GM12878 (cell line): Measurements from ENCODE around the gene APPBP2. TPM values are rescaled to one million over a fixed set of nuclear protein-coding genes. Genes with fewer than 3 reads are reported as not detected.

Experiments used
- ATAC-seq: fragments of 200-7000 bp; cut with Tn5 transposase; 3 replicates; pipeline ENCODE4 v1.9.1; 2020; ENCODE audit warnings: mild to moderate bottlenecking, moderate library complexity
- BruUV-seq: library from RNA; stranded (reverse); fragments of 400-500 nt; replicated peaks from 2 replicates; lab custom pipeline; 2021; lab: Mats Ljungman, UMichigan
- CTCF ChIA-PET: fragments of 300-600 bp; sonication (Branson Sonifier 250); formaldehyde crosslinking; extraction: SDS; loops from one replicate; lab custom pipeline; 2021; ENCODE audit warnings: inconsistent platforms; lab: Yijun Ruan, JAX
- POLR2A ChIA-PET: fragments of 350-600 bp; formaldehyde crosslinking; extraction: SDS; loops from one replicate; lab custom pipeline; 2021; ENCODE audit warnings: inconsistent platforms; lab: Charles Lee
- RAD21 ChIA-PET: fragments of 300-600 bp; sonication (Branson Sonifier 250); formaldehyde crosslinking; loops from one replicate; lab custom pipeline; 2023; ENCODE audit warnings: antibody characterized with exemption; ENCODE audit not compliant: unreplicated experiment; lab: Charles Lee
- SMC1A ChIA-PET: fragments of 300-600 bp; sonication (Branson Sonifier 250); formaldehyde crosslinking; loops from one replicate; lab custom pipeline; 2023; ENCODE audit not compliant: unreplicated experiment, uncharacterized antibody; lab: Charles Lee
- DNase-seq: peaks from one replicate; pipeline ENCODE4 v3.0.0-alpha.2; 2011; ENCODE audit warnings: low read depth, low spot score
- FAIRE-seq: peaks from 3 replicates; lab custom pipeline; 2011; peaks lifted over from hg19 to GRCh38; lab: Jason Lieb, UNC
- H2AFZ ChIP-seq: 2 replicates; pipeline ENCODE4 v1.6.0; 2011; ENCODE audit warnings: low read depth, low read length, control low read depth; ENCODE audit not compliant: control insufficient read depth
- H3K27ac ChIP-seq: 2 replicates; pipeline ENCODE4 v1.5.1; 2011; ENCODE audit warnings: control low read depth; ENCODE audit not compliant: control insufficient read depth, insufficient read depth
- H3K27me3 ChIP-seq, 2 experiments: replicated peaks in 1 of 2; 2 replicates each; pipeline versions ENCODE4 v1.6.0 to v1.6.1; 2011; ENCODE audit warnings: low read length in 1 of 2; ENCODE audit not compliant: control insufficient read depth in 2 of 2, insufficient read depth in 2 of 2
- H3K36me3 ChIP-seq, 2 experiments: 2 replicates each; pipeline ENCODE4 v1.5.1; 2011; ENCODE audit warnings: low read length in 1 of 2; ENCODE audit not compliant: control insufficient read depth in 2 of 2, insufficient read depth in 2 of 2
- H3K4me1 ChIP-seq: 2 replicates; pipeline ENCODE4 v1.6.1; 2011; ENCODE audit warnings: mild to moderate bottlenecking, low read length, moderate library complexity, mixed read lengths; ENCODE audit not compliant: control insufficient read depth, insufficient read depth
- H3K4me2 ChIP-seq: 2 replicates; pipeline ENCODE4 v1.6.0; 2011; ENCODE audit warnings: control low read depth; ENCODE audit not compliant: control insufficient read depth, insufficient read depth
- H3K4me3 ChIP-seq: fragments of 200-600 bp; sonication (generic); 2 replicates; pipeline ENCODE4 v1.5.1; 2016
- H3K79me2 ChIP-seq: 2 replicates; pipeline ENCODE4 v1.6.0; 2011; ENCODE audit warnings: low read length; ENCODE audit not compliant: control insufficient read depth, insufficient read depth
- H3K9ac ChIP-seq: 2 replicates; pipeline ENCODE4 v1.8.0; 2011; ENCODE audit warnings: low read length, control low read depth, mixed read lengths; ENCODE audit not compliant: control insufficient read depth, insufficient read depth
- H3K9me3 ChIP-seq: replicated peaks from 3 replicates; pipeline ENCODE4 v1.5.1; 2011; ENCODE audit warnings: mild to moderate bottlenecking, low read length; ENCODE audit not compliant: control insufficient read depth, insufficient read depth
- H4K20me1 ChIP-seq: 2 replicates; pipeline ENCODE4 v1.6.0; 2011; ENCODE audit not compliant: control insufficient read depth, insufficient read depth
- CHD1 ChIP-seq: IDR thresholded peaks from 2 replicates; pipeline ENCODE4 v1.6.1; 2012; ENCODE audit warnings: low read depth, low read length, improper control_type of control experiment
- ELK1 ChIP-seq: IDR thresholded peaks from 2 replicates; pipeline ENCODE4 v1.6.1; 2012; ENCODE audit warnings: low read depth, low read length, improper control_type of control experiment
- MTA3 ChIP-seq: IDR thresholded peaks from 2 replicates; pipeline ENCODE4 v1.6.1; 2012; ENCODE audit warnings: low read length, inconsistent platforms, borderline replicate concordance
- NKRF ChIP-seq: fragments of 450-650 bp; conservative IDR thresholded peaks from 2 replicates; pipeline ENCODE4 v1.6.1; 2017; ENCODE audit warnings: mild to moderate bottlenecking, moderate library complexity
- RAD51 ChIP-seq: fragments of 450-650 bp; IDR thresholded peaks from 2 replicates; pipeline ENCODE4 v1.6.1; 2016; ENCODE audit warnings: moderate library complexity, mild to moderate bottlenecking, inconsistent platforms
- WGBS: methylation state at CpG from one replicate; pipeline ENCODE4 v1.1.6; 2016; ENCODE audit warnings: low lambda C conversion rate; ENCODE audit not compliant: insufficient replicate concordance, insufficient coverage; ENCODE audit errors: missing lambda C conversion rate; 5-methylcytosine and 5-hydroxymethylcytosine counted together
- in situ Hi-C: fragments of 300-500 bp; cut with MboI; formaldehyde crosslinking; loops from 9 replicates; pipeline ENCODE4 v1.14.3; 2018; ENCODE audit warnings: mixed read lengths
- intact Hi-C: fragments of 100-400 bp; cut with micrococcal nuclease; formaldehyde crosslinking; loops from one replicate; pipeline ENCODE4 v1.14.2; 2022; ENCODE audit not compliant: unreplicated experiment
- polyA plus RNA-seq, 11 experiments: library from polyadenylated mRNA; depleted of rRNA in 4 of 11; unstranded in 6 of 11; stranded (reverse) in 5 of 11; fragments of >200 nt; fragmentation: Nextera tagmentation in 4 of 11; fragmentation: Illumina TruSeq in 1 of 11; extraction: Ambion mirVana in 4 of 11; extraction: Trizol in 1 of 11; gene quantifications; 1 replicate in 1 of 11; 2 replicates in 10 of 11; pipeline versions ENCODE4 v1.2.1 to v1.2.3, GENCODE V29; 2011 to 2016; ENCODE audit warnings: inconsistent platforms in 2 of 11, missing spikeins in 2 of 11, low read depth in 1 of 11
- total RNA-seq, 4 experiments: library from RNA; depleted of rRNA in 3 of 4; stranded (reverse); fragments of >200 nt in 3 of 4; fragmentation: Illumina TruSeq in 1 of 4; extraction: Trizol in 1 of 4; gene quantifications; 2 replicates each; pipeline versions ENCODE4 v1.2.1 to v1.2.3, GENCODE V29; 2013 to 2021
- TF ChIP-seq, protein P1 (sequence below): IDR thresholded peaks from 2 replicates; pipeline ENCODE4 v1.6.1; 2012; ENCODE audit warnings: low read length, inconsistent platforms

APPBP2 gene
- total and polyA plus RNA-seq, 10 of the 15 experiments (the other 5 are each of a cell fraction or from before 2014, with no cell fraction given), result 4.3 to 30.8 (median 13.1) TPM

- Histone ChIP-seq H3K9ac (no peak overlapping the region), H3K27me3 (no peaks in the 10 kb centered on the region), H3K27ac (no peak overlapping the region), H3K36me3 (peaks cover 1 to 3% of the 10 kb centered on the region in 2 experiments; a peak in 1 of 4 replicates), H2AFZ (no peak overlapping the region), H3K4me2 (no peak overlapping the region), H3K4me1 (no peaks in the 10 kb centered on the region), H3K79me2 (peaks cover 8% of the 10 kb centered on the region), H4K20me1 (no peaks in the 10 kb centered on the region), H3K9me3 (no peaks in the 10 kb centered on the region), H3K4me3 (no peak overlapping the region)
- FAIRE-seq, result no peak
- no peak for DNase-seq
- ChIA-PET SMC1A (no interaction called here), CTCF (no interaction called here), POLR2A (no interaction called here), RAD21 (no interaction called here)
- intact Hi-C loops (no loop called here), in situ Hi-C loops (no loop called here)
- 53% methylated on average over 2 of the region's 2 CpGs for WGBS
- no peak for ATAC-seq
- no TSS peak for BruUV-seq
- TF ChIP-seq ELK1 (no peak), CHD1 (no peak), NKRF (no peak), RAD51 (no peak), MTA3 (no peak)
- TF ChIP-seq, protein P1, sequence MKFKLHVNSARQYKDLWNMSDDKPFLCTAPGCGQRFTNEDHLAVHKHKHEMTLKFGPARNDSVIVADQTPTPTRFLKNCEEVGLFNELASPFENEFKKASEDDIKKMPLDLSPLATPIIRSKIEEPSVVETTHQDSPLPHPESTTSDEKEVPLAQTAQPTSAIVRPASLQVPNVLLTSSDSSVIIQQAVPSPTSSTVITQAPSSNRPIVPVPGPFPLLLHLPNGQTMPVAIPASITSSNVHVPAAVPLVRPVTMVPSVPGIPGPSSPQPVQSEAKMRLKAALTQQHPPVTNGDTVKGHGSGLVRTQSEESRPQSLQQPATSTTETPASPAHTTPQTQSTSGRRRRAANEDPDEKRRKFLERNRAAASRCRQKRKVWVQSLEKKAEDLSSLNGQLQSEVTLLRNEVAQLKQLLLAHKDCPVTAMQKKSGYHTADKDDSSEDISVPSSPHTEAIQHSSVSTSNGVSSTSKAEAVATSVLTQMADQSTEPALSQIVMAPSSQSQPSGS, result no peak
These were observed 24.5 kb downstream of the APPBP2 start for GRCh38 chr17:60501589-60501988.
